Natural killer cell (primary cell): ENCODE measurements around the gene DPYSL3. TPM values are rescaled to one million over a fixed set of nuclear protein-coding genes. Genes with fewer than 3 reads are reported as not detected.

Experiments
- ATAC-seq, 3 donors: fragments of 150-1000 bp in 2 of 3; fragments of 200-7000 bp in 1 of 3; cut with Tn5 transposase; 1 replicate in 1 of 3; 2 replicates in 2 of 3; pipeline ENCODE4 v1.10.0; 2021; ENCODE audit warnings: mild to moderate bottlenecking in 2 of 3, moderate library complexity in 2 of 3
- DNase-seq, 2 donors: peaks; one replicate each; pipeline versions ENCODE4 v3.0.0 to v3.0.0-alpha.2; 2013 to 2021; ENCODE audit warnings: mixed read lengths in 1 of 2
- H3K27ac ChIP-seq: one replicate; pipeline ENCODE4 v1.5.1; 2013; ENCODE audit warnings: mild to moderate bottlenecking, low read length
- H3K27me3 ChIP-seq: one replicate; pipeline ENCODE4 v1.6.1; 2013; ENCODE audit warnings: low read length; ENCODE audit not compliant: control insufficient read depth, insufficient read depth
- H3K36me3 ChIP-seq: one replicate; pipeline ENCODE4 v1.6.1; 2013; ENCODE audit warnings: low read length; ENCODE audit not compliant: control insufficient read depth, insufficient read depth
- H3K4me1 ChIP-seq: one replicate; pipeline ENCODE4 v1.6.1; 2013; ENCODE audit warnings: low read length; ENCODE audit not compliant: control insufficient read depth, insufficient read depth
- H3K4me3 ChIP-seq: one replicate; pipeline ENCODE4 v1.5.1; 2013; ENCODE audit warnings: low read length
- H3K9me3 ChIP-seq: one replicate; pipeline ENCODE4 v1.6.1; 2013; ENCODE audit warnings: low read length; ENCODE audit not compliant: control insufficient read depth, insufficient read depth
- H3K27ac Mint-ChIP-seq, 2 donors: one replicate each; pipeline ENCODE4 v1.8.0; 2022; ENCODE audit warnings: mild to moderate bottlenecking in 2 of 2, mixed read lengths in 2 of 2, moderate library complexity in 1 of 2
- H3K27me3 Mint-ChIP-seq, 2 donors: one replicate each; pipeline ENCODE4 v1.8.0; 2022; ENCODE audit warnings: low read depth in 2 of 2, mixed read lengths in 2 of 2
- H3K36me3 Mint-ChIP-seq: one replicate; pipeline ENCODE4 v1.8.0; 2022; ENCODE audit warnings: mixed read lengths
- H3K4me1 Mint-ChIP-seq, 2 donors: one replicate each; pipeline ENCODE4 v1.8.0; 2022; ENCODE audit warnings: mixed read lengths in 2 of 2
- H3K4me3 Mint-ChIP-seq: one replicate; pipeline ENCODE4 v1.8.0; 2022; ENCODE audit warnings: mild to moderate bottlenecking, moderate library complexity, mixed read lengths
- H3K9me3 Mint-ChIP-seq, 2 donors: one replicate each; pipeline ENCODE4 v1.8.0; 2022; ENCODE audit warnings: mixed read lengths in 2 of 2
- CTCF ChIP-seq: fragments of 200-600 bp; IDR thresholded peaks from one replicate; pipeline ENCODE4 v1.8.0; 2022; ENCODE audit warnings: antibody characterized with exemption
- WGBS: methylation state at CpG from one replicate; pipeline ENCODE4 v1.1.7; 2013; ENCODE audit warnings: missing lambda C conversion rate; ENCODE audit not compliant: insufficient coverage; 5-methylcytosine and 5-hydroxymethylcytosine counted together
- intact Hi-C: fragments of 100-400 bp; cut with micrococcal nuclease; formaldehyde crosslinking; loops from one replicate; pipeline ENCODE4 v1.14.2; 2022
- total RNA-seq, 4 donors: library from RNA; stranded (reverse); fragments of 120-200 nt in 1 of 4; gene quantifications; one replicate each; pipeline versions ENCODE4 v1.2.3 to v1.2.4, GENCODE V29; 2013 to 2022

Gene DPYSL3
- total RNA-seq, 3 donors from 2014 or later (not counting 1 experiment from before 2014, with no cell fraction given), result not detected

GRCh38 chr5:147382776-147383175 is 127.1 kb downstream of the DPYSL3 start:
- no peak overlapping the region for H3K27ac ChIP-seq
- no peaks in the 10 kb centered on the region for H3K4me1 ChIP-seq
- no peaks in the 10 kb centered on the region for H3K27me3 ChIP-seq
- DNase-seq, result no peak
- intact Hi-C loops, result no loop called here
- no peak overlapping the region for H3K27ac Mint-ChIP-seq
- H3K4me1 Mint-ChIP-seq, result no peaks in the 10 kb centered on the region
- 92% methylated on average over 4 of the region's 4 CpGs for WGBS
- H3K36me3 Mint-ChIP-seq, result no peaks in the 10 kb centered on the region
- H3K27me3 Mint-ChIP-seq, result peaks cover 9 to 19% of the 10 kb centered on the region in 2 donors
- H3K4me3 ChIP-seq, result no peak overlapping the region
- H3K4me3 Mint-ChIP-seq, result no peak overlapping the region
- H3K36me3 ChIP-seq, result no peaks in the 10 kb centered on the region
- H3K9me3 Mint-ChIP-seq, result peaks cover 0 to 2% of the 10 kb centered on the region in 2 donors
- H3K9me3 ChIP-seq, result no peaks in the 10 kb centered on the region
- no peak for ATAC-seq
- TF ChIP-seq CTCF, result no peak

GRCh38 chr5:147381555-147381954 is 128.3 kb downstream of the DPYSL3 start:
- peaks cover 0 to 2% of the 10 kb centered on the region in 2 donors for H3K9me3 Mint-ChIP-seq
- H3K27me3 ChIP-seq, result no peaks in the 10 kb centered on the region
- DNase-seq (no peak), ATAC-seq (no peak)
- H3K4me3 Mint-ChIP-seq, result no peak overlapping the region
- no peaks in the 10 kb centered on the region for H3K9me3 ChIP-seq
- peaks cover 10 to 18% of the 10 kb centered on the region in 2 donors for H3K27me3 Mint-ChIP-seq
- 72% methylated on average over 2 of the region's 3 CpGs for WGBS
- H3K4me1 Mint-ChIP-seq, result no peaks in the 10 kb centered on the region
- H3K27ac ChIP-seq, result no peak overlapping the region
- no peak overlapping the region for H3K4me3 ChIP-seq
- no peaks in the 10 kb centered on the region for H3K4me1 ChIP-seq
- H3K36me3 ChIP-seq, result no peaks in the 10 kb centered on the region
- intact Hi-C loops, result no loop called here
- TF ChIP-seq CTCF, result no peak
- H3K36me3 Mint-ChIP-seq, result no peaks in the 10 kb centered on the region
- no peak overlapping the region for H3K27ac Mint-ChIP-seq

- H3K27ac ChIP-seq, result no peak overlapping the region
- H3K36me3 Mint-ChIP-seq, result no peaks in the 10 kb centered on the region
- no peak overlapping the region for H3K4me3 ChIP-seq
- no peaks in the 10 kb centered on the region for H3K36me3 ChIP-seq
- DNase-seq (no peak), ATAC-seq (no peak)
- H3K27me3 Mint-ChIP-seq, result peaks cover 10 to 17% of the 10 kb centered on the region in 2 donors
- WGBS, result no CpG with 5 or more reads among the region's 1 CpG
- TF ChIP-seq CTCF, result no peak
- H3K9me3 Mint-ChIP-seq, result peaks cover 0 to 2% of the 10 kb centered on the region in 2 donors
- intact Hi-C loops, result no loop called here
- H3K4me1 Mint-ChIP-seq, result no peaks in the 10 kb centered on the region
- H3K4me1 ChIP-seq, result no peaks in the 10 kb centered on the region
- no peaks in the 10 kb centered on the region for H3K9me3 ChIP-seq
- no peak overlapping the region for H3K4me3 Mint-ChIP-seq
- no peaks in the 10 kb centered on the region for H3K27me3 ChIP-seq
- no peak overlapping the region for H3K27ac Mint-ChIP-seq
Observed at GRCh38 chr5:147377682-147378081, 132.2 kb downstream of the DPYSL3 start.

GRCh38 chr5:147375151-147375550 is 134.7 kb downstream of the DPYSL3 start:
- Mint-ChIP-seq H3K4me1 (no peaks in the 10 kb centered on the region), H3K27me3 (peaks cover 10 to 22% of the 10 kb centered on the region in 2 donors), H3K36me3 (no peaks in the 10 kb centered on the region), H3K9me3 (peaks cover 2% of the 10 kb centered on the region in 2 donors), H3K4me3 (no peak overlapping the region), H3K27ac (no peak overlapping the region)
- DNase-seq (no peak), ATAC-seq (no peak)
- Histone ChIP-seq H3K9me3 (no peaks in the 10 kb centered on the region), H3K36me3 (no peaks in the 10 kb centered on the region), H3K4me3 (no peak overlapping the region), H3K27ac (no peak overlapping the region), H3K27me3 (no peaks in the 10 kb centered on the region), H3K4me1 (no peaks in the 10 kb centered on the region)
- TF ChIP-seq CTCF, result no peak
- intact Hi-C loops, result no loop called here
- 76% methylated on average over 5 of the region's 5 CpGs for WGBS
